Left cardiac atrium (tissue), 4 donors: ENCODE measurements around the gene OAS2. TPM values are rescaled to one million over a fixed set of nuclear protein-coding genes. Genes with fewer than 3 reads are reported as not detected.

Experiments
- ATAC-seq, 2 donors: fragments of 200-7000 bp; cut with Tn5 transposase; one replicate each; pipeline ENCODE4 v1.9.1; 2020; ENCODE audit warnings: mild to moderate bottlenecking in 2 of 2, moderate library complexity in 2 of 2
- DNase-seq: peaks from one replicate; pipeline ENCODE4 v3.0.0-alpha.2; 2020
- intact Hi-C, 2 donors: fragments of 100-400 bp; cut with DNase I; formaldehyde crosslinking; loops; one replicate each; pipeline versions ENCODE4 v1.14.1 to v1.15.1; 2022 to 2023
- long read RNA-seq: library from polyadenylated mRNA; unstranded; transcript quantifications from one replicate; pipeline ENCODE4 v2.0.0, GENCODE V29; 2021
- total RNA-seq, 2 donors: library from RNA; stranded (reverse); fragmentation: NEBNext Ultra II Directional; extraction: Animal tissue kit (Norgen Biotek cat#: 25700); gene quantifications; one replicate each; pipeline ENCODE4 v1.2.1, GENCODE V29; 2021
- donor health status: DM: no; HTN: yes; CAD: no.
- donor health status: DM: no; HTN: yes; CAD: no; lungs with severe emphysema.
- donor health status: DM: yes; HTN: yes; CAD: no.
- donor health status: Dilated cardiomyopathy.

Gene OAS2
- 10 to 100 TPM in 1 of 2 donors, 1 to 10 TPM in 1; 6.5 to 18.4 TPM for total RNA-seq
- long read RNA-seq, full-length matches to known transcripts, result 6 of 8 reads
- long read RNA-seq, partial matches to known transcripts, result 0 of 8 reads
- long read RNA-seq, other reads (novel, unspliced or antisense), result 2 of 8 reads

GRCh38 chr12:112978163-112979040, at the start of gene OAS2:
Gene OAS2, plus strand, starts transcription at chr12:112978519. Its CDS starts 90 bp downstream, at chr12:112978609.
- intact Hi-C loops, result loop anchor here in 1 of 2 donors (2.0 kb wide), 1 partner anchor 40 kb away; the partner anchor contains the start of gene OAS3

GRCh38 chr12:112928978-112929377, 49.3 kb upstream of the OAS2 start:
- ATAC-seq (no peak), DNase-seq (no peak)
- intact Hi-C loops, result no loop called here

More at GRCh38 chr12:112978163-112979040, at the start of gene OAS2:
- ATAC-seq (peak; percentile 95 to 96), DNase-seq (peak; percentile 78)

- intact Hi-C loops, result no loop called here
- DNase-seq (no peak), ATAC-seq (no peak)
Observed at GRCh38 chr12:112929715-112930114, 48.6 kb upstream of the OAS2 start.

- intact Hi-C loops, result no loop called here
- no peak for ATAC-seq
Observed at GRCh38 chr12:112930350-112930749, 48.0 kb upstream of the OAS2 start.

GRCh38 chr12:112932485-112933128, 45.7 kb upstream of the OAS2 start:
- ATAC-seq (no peak), DNase-seq (no peak)
- intact Hi-C loops, result no loop called here

More at GRCh38 chr12:112930350-112930749, 48.0 kb upstream of the OAS2 start:
- no peak for DNase-seq

GRCh38 chr12:112933129-112933505, 45.2 kb upstream of the OAS2 start:
- intact Hi-C loops, result no loop called here
- DNase-seq (no peak), ATAC-seq (no peak)

GRCh38 chr12:112936264-112936663, 42.1 kb upstream of the OAS2 start:
- intact Hi-C loops, result no loop called here
- ATAC-seq, result no peak

GRCh38 chr12:112936927-112937326, 41.4 kb upstream of the OAS2 start:
- intact Hi-C loops, result no loop called here
- no peak for DNase-seq
- no peak for ATAC-seq

More at GRCh38 chr12:112936264-112936663, 42.1 kb upstream of the OAS2 start:
- DNase-seq, result no peak

- ATAC-seq, result peak; percentile 96 to 97
- DNase-seq, result peak; percentile 93
- intact Hi-C loops, result loop anchor here in 1 of 2 donors (2.0 kb wide), 1 partner anchor 41 kb away; the partner anchor contains the start of gene OAS2
Observed at GRCh38 chr12:112937741-112938719, 40.3 kb upstream of the OAS2 start, which contains the start of gene OAS3. Gene OAS3, plus strand, starts transcription at chr12:112938474. Its CDS starts 57 bp downstream, at chr12:112938531.

- intact Hi-C loops, result loop anchor here in 1 of 2 donors (2.0 kb wide), 1 partner anchor 40 kb away; the partner anchor contains the start of gene OAS2
- DNase-seq, result no peak
- ATAC-seq, result peak; percentile 3 to 25
Observed at GRCh38 chr12:112938751-112939150, 39.6 kb upstream of the OAS2 start.

GRCh38 chr12:112939761-112940381, 38.4 kb upstream of the OAS2 start:
- ATAC-seq (no peak), DNase-seq (no peak)
- intact Hi-C loops, result loop anchor here in 1 of 2 donors (2.0 kb wide), 1 partner anchor 39 kb away; the partner anchor contains the start of gene OAS2

GRCh38 chr12:112941528-112942335, 36.6 kb upstream of the OAS2 start:
- DNase-seq (no peak), ATAC-seq (no peak)
- intact Hi-C loops, result no loop called here

GRCh38 chr12:112942572-112942971, 35.7 kb upstream of the OAS2 start:
- intact Hi-C loops, result no loop called here
- DNase-seq, result no peak
- ATAC-seq, result no peak

GRCh38 chr12:112944024-112944690, 34.2 kb upstream of the OAS2 start:
- intact Hi-C loops, result no loop called here
- ATAC-seq (no peak), DNase-seq (no peak)

- ATAC-seq (no peak), DNase-seq (no peak)
- intact Hi-C loops, result no loop called here
Observed at GRCh38 chr12:112945515-112945914, 32.8 kb upstream of the OAS2 start.

GRCh38 chr12:112946236-112947000, 31.9 kb upstream of the OAS2 start:
- ATAC-seq, result no peak
- no peak for DNase-seq
- intact Hi-C loops, result no loop called here
